NCI-H226 (cell line): Measurements from ENCODE around the gene VSTM2L.
A peak's percentile ranks its signal among the peaks of the same experiment; 100 is the strongest.

Experiments used
- DNase-seq: peaks from one replicate; pipeline ENCODE4 v3.0.0-alpha.2; 2015

Gene VSTM2L

DNA sequence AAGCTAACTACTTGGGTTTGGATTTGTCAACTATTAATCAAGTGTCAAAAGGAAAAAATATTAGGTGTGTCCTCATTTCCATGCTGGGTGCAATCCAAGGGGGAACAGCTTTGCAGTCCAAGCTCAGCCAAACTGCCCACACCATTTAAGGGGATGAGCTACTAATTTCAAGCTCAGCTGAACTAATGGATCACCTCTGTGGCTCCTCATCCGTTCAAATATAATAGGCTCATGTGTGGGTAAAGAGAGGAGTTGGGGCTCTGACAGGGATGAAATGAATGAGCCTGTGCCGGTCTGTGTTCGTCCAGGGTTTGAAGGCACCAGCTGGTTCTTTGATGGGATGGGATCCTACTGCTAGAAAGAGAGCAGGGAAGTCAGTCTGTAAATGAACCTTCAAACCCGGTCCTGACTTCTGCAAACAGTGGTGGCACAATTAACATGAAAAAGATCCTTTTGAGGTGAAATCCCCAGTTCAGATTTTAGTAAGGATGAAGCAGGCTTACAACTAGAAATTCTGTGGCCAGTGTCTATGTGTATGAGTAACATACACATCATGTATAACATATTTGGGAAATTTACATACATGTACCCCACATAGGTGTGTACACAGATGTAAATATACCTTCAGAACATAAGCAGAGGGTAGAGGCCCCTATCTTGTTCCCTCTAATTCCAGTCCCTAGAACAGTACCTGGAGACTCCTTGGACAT lies 88.4 kb downstream of the VSTM2L start:
- DNase-seq, result no peak

DNA sequence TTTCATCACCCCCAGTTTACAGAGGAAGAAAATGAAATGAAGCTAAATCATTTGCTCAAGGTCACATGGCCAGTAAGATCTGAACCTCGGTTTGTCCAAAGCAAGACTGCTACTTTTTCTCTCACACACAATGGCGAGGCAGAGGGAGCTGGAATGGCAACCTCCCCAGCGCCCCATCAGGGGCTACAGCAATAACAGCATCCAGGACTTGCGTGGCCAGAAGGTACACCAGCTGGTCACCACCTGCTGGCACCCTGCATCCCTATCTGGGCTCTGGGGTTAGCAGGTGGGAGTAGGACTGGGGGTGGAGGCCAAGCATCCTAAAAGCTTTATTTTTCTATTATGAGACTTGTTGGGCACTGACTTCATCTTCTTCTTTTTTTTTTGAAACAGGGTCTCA lies 89.0 kb downstream of the VSTM2L start:
- DNase-seq, result no peak

DNA sequence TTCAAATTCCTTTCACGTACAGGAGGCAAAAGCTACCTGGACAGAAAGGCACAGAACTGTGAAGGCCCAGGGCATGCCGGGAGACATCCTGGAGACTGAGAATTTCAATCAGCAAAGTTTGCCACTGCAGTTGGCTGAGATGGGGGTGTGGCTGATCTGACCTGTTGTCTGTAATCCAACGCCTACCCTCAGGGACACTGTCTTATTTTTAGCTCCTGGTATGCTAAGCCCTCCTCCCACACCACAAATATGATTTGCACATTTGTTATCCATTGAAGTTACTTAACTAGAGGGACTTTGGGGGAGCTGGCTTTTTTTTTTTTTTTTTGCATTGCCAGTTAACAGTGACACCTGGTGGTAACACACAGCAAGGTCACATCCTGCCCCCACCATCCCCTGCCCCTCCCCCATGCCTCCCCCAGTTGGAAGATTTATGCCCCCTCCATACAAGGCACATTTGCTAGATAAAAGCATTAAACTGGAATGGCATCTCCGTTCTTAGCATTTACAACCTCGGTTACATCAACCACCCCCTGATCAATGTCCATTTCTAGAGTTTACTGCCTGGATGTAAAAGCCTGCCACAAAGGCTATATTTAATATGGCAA lies 90.0 kb downstream of the VSTM2L start:
- peak; percentile 25 for DNase-seq

DNA sequence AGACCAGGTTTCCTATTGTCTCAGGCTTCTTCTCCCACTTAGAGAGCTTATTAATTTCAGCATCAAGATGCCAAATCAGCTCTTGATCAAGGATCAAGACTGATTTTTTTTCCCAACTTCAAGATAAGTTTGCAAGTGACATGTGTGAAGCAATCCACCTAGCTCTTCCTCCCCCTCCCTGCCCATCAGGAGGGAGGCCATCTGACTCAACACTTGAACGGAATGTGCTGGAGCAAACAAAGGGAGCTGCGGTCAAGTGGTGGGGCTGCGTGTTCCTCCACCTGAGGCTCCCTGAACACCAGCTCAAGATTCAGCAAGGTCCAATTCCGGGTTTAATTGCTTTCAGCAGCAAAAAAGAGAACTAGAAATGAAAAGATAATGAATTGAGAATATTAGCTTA lies 91.6 kb downstream of the VSTM2L start:
- DNase-seq, result no peak
